H9 (cell line): ENCODE results near the gene MIER2. TPM values are rescaled to one million over a fixed set of nuclear protein-coding genes. Genes with fewer than 3 reads are reported as not detected.
A peak's percentile ranks its signal among the peaks of the same experiment; 100 is the strongest.

ENCODE experiments used
- DNase-seq: peaks from one replicate; pipeline ENCODE4 v3.0.0-alpha.2; 2017
- H2AFZ ChIP-seq: one replicate; pipeline ENCODE4 v1.6.1; 2013; ENCODE audit warnings: mild to moderate bottlenecking, low read length, control low read depth, moderate library complexity
- H2AK5ac ChIP-seq: 2 replicates; pipeline ENCODE4 v1.6.1; 2013; ENCODE audit warnings: low read length, control low read depth, mixed read lengths; ENCODE audit not compliant: insufficient read length
- H2BK120ac ChIP-seq: one replicate; pipeline ENCODE4 v1.6.1; 2013; ENCODE audit warnings: low read depth, mild to moderate bottlenecking, low read length, control low read depth, inconsistent platforms; ENCODE audit not compliant: poor library complexity, severe bottlenecking
- H2BK12ac ChIP-seq: 2 replicates; pipeline ENCODE4 v1.6.1; 2013; ENCODE audit warnings: low read length, control low read depth, mixed read lengths, low read depth; ENCODE audit not compliant: insufficient read length
- H2BK15ac ChIP-seq: 2 replicates; pipeline ENCODE4 v1.6.1; 2013; ENCODE audit warnings: low read depth, low read length, control low read depth
- H2BK20ac ChIP-seq: one replicate; pipeline ENCODE4 v1.6.1; 2013; ENCODE audit warnings: low read depth, mild to moderate bottlenecking, low read length, control low read depth, inconsistent platforms; ENCODE audit not compliant: poor library complexity, severe bottlenecking
- H2BK5ac ChIP-seq: 2 replicates; pipeline ENCODE4 v1.6.1; 2013; ENCODE audit warnings: low read length, control low read depth, mixed read lengths; ENCODE audit not compliant: insufficient read length
- H3K14ac ChIP-seq: 2 replicates; pipeline ENCODE4 v1.6.1; 2013; ENCODE audit warnings: low read length, control low read depth; ENCODE audit not compliant: insufficient read depth
- H3K18ac ChIP-seq: 2 replicates; pipeline ENCODE4 v1.6.1; 2013; ENCODE audit warnings: low read depth, mild to moderate bottlenecking, mixed read lengths, low read length, control low read depth; ENCODE audit not compliant: insufficient read length
- H3K23ac ChIP-seq: 2 replicates; pipeline ENCODE4 v1.6.1; 2013; ENCODE audit warnings: low read length, control low read depth, mixed read lengths, low read depth; ENCODE audit not compliant: insufficient read length
- H3K23me2 ChIP-seq: 2 replicates; pipeline ENCODE4 v1.6.1; 2013; ENCODE audit warnings: low read depth, mild to moderate bottlenecking, mixed read lengths, low read length, control low read depth; ENCODE audit not compliant: insufficient read length, poor library complexity, severe bottlenecking
- H3K27ac ChIP-seq: 2 replicates; pipeline ENCODE4 v1.5.1; 2013; ENCODE audit warnings: low read length, control low read depth, mixed read lengths, low read depth; ENCODE audit not compliant: insufficient read length
- H3K27me3 ChIP-seq: 2 replicates; pipeline ENCODE4 v1.6.1; 2013; ENCODE audit warnings: low read length, control low read depth, inconsistent platforms; ENCODE audit not compliant: insufficient read depth
- H3K4ac ChIP-seq: 2 replicates; pipeline ENCODE4 v1.6.1; 2013; ENCODE audit warnings: low read depth, mild to moderate bottlenecking, control low read depth, inconsistent platforms, low read length, moderate library complexity
- H3K4me1 ChIP-seq: 2 replicates; pipeline ENCODE4 v1.6.1; 2013; ENCODE audit warnings: low read length, control low read depth, inconsistent platforms; ENCODE audit not compliant: insufficient read depth
- H3K4me2 ChIP-seq: 2 replicates; pipeline ENCODE4 v1.6.1; 2013; ENCODE audit warnings: low read length, control low read depth, mixed read lengths; ENCODE audit not compliant: insufficient read length, insufficient read depth
- H3K56ac ChIP-seq: 2 replicates; pipeline ENCODE4 v1.6.1; 2013; ENCODE audit warnings: low read depth, mild to moderate bottlenecking, mixed read lengths, low read length, control low read depth; ENCODE audit not compliant: insufficient read length
- H3K79me1 ChIP-seq: 2 replicates; pipeline ENCODE4 v1.6.1; 2013; ENCODE audit warnings: low read depth, mild to moderate bottlenecking, moderate library complexity, low read length, control low read depth, inconsistent platforms; ENCODE audit not compliant: insufficient read depth, poor library complexity, severe bottlenecking
- H3K79me2 ChIP-seq: 2 replicates; pipeline ENCODE4 v1.6.1; 2013; ENCODE audit warnings: low read length, control low read depth, inconsistent platforms; ENCODE audit not compliant: insufficient read depth
- H3K9ac ChIP-seq: 2 replicates; pipeline ENCODE4 v1.6.1; 2013; ENCODE audit warnings: low read length, control low read depth, mixed read lengths; ENCODE audit not compliant: insufficient read length; ENCODE audit errors: extremely low read depth
- H3K9me3 ChIP-seq: one replicate; pipeline ENCODE4 v1.6.1; 2013; ENCODE audit warnings: low read depth, low read length, inconsistent platforms; ENCODE audit not compliant: control insufficient read depth
- H3T11ph ChIP-seq: one replicate; pipeline ENCODE4 v1.6.1; 2013; ENCODE audit warnings: mild to moderate bottlenecking, low read length, control low read depth, inconsistent platforms
- H4K20me1 ChIP-seq: one replicate; pipeline ENCODE4 v1.6.1; 2013; ENCODE audit not compliant: control insufficient read depth, insufficient read length, insufficient read depth
- H4K5ac ChIP-seq: 2 replicates; pipeline ENCODE4 v1.6.1; 2013; ENCODE audit warnings: low read depth, mild to moderate bottlenecking, mixed read lengths, low read length, control low read depth; ENCODE audit not compliant: insufficient read length
- H4K8ac ChIP-seq: replicated peaks from 2 replicates; pipeline ENCODE4 v1.6.1; 2013; ENCODE audit warnings: low read length, control low read depth, mixed read lengths, low read depth; ENCODE audit not compliant: insufficient read length
- H4K91ac ChIP-seq: 2 replicates; pipeline ENCODE4 v1.6.1; 2013; ENCODE audit warnings: low read depth, mild to moderate bottlenecking, moderate library complexity, mixed read lengths, low read length, control low read depth; ENCODE audit not compliant: insufficient read length
- H3K27ac Mint-ChIP-seq, 3 experiments: 2 replicates in 2 of 3; 3 replicates in 1 of 3; pipeline ENCODE4 v1.8.0; 2020 to 2021; ENCODE audit warnings: mixed read lengths in 3 of 3, mild to moderate bottlenecking in 1 of 3, moderate library complexity in 1 of 3
- H3K27me3 Mint-ChIP-seq: 2 replicates; pipeline ENCODE4 v1.8.0; 2021; ENCODE audit warnings: low read depth, mild to moderate bottlenecking, moderate library complexity, mixed read lengths
- H3K36me3 Mint-ChIP-seq, 3 experiments: 2 replicates in 2 of 3; 3 replicates in 1 of 3; pipeline ENCODE4 v1.8.0; 2020 to 2021; ENCODE audit warnings: low read depth in 3 of 3, mixed read lengths in 3 of 3; ENCODE audit not compliant: insufficient read depth in 1 of 3
- H3K4me1 Mint-ChIP-seq, 2 experiments: 2 replicates each; pipeline ENCODE4 v1.8.0; 2020; ENCODE audit warnings: mixed read lengths in 2 of 2
- H3K4me3 Mint-ChIP-seq, 2 experiments: 2 replicates in 1 of 2; 3 replicates in 1 of 2; pipeline ENCODE4 v1.8.0; 2020 to 2021; ENCODE audit warnings: mild to moderate bottlenecking in 2 of 2, mixed read lengths in 2 of 2, moderate library complexity in 1 of 2
- H3K9me3 Mint-ChIP-seq, 2 experiments: 2 replicates in 1 of 2; 3 replicates in 1 of 2; pipeline ENCODE4 v1.8.0; 2020; ENCODE audit warnings: mild to moderate bottlenecking in 2 of 2, mixed read lengths in 2 of 2, moderate library complexity in 1 of 2
- CTCF ChIP-seq: fragments of 200-600 bp; sonication (generic); conservative IDR thresholded peaks from 3 replicates; pipeline ENCODE4 v1.8.0; 2021; ENCODE audit warnings: antibody characterized with exemption, mild to moderate bottlenecking
- WGBS: extraction: QIAGEN DNeasy Blood & Tissue Kit; methylation state at CpG from one replicate; pipeline ENCODE4 v1.1.7; 2013; ENCODE audit warnings: missing lambda C conversion rate, low lambda C conversion rate, mixed read lengths; ENCODE audit not compliant: insufficient read length; ENCODE audit errors: extremely low coverage; 5-methylcytosine and 5-hydroxymethylcytosine counted together
- total RNA-seq: library from RNA; stranded (reverse); gene quantifications from 2 replicates; pipeline ENCODE4 v1.2.1, GENCODE V29; 2021

MIER2 gene
- total RNA-seq, 1 experiment from 2014 or later, result 60.5 TPM

- no peak overlapping the region for H3K56ac ChIP-seq
- peak overlapping the region in 1 of 3 experiments; percentile 47; a peak in 1 of 7 replicates for H3K27ac Mint-ChIP-seq
- TF ChIP-seq CTCF, result no peak
Measured at GRCh38 chr19:310781-311496, 33.7 kb downstream of the MIER2 start.

More at GRCh38 chr19:310781-311496, 33.7 kb downstream of the MIER2 start:
- Mint-ChIP-seq H3K4me1 (no peaks in the 10 kb centered on the region), H3K27me3 (no peaks in the 10 kb centered on the region), H3K9me3 (no peaks in the 10 kb centered on the region), H3K36me3 (peaks cover 28 to 66% (median 58%) of the 10 kb centered on the region in 3 experiments), H3K4me3 (no peak overlapping the region)
- Histone ChIP-seq H2BK120ac (no peak overlapping the region), H4K8ac (no peak overlapping the region), H3K27me3 (no peaks in the 10 kb centered on the region), H3K4ac (no peak overlapping the region), H3K23ac (no peak overlapping the region), H2BK20ac (no peak overlapping the region), H4K20me1 (no peaks in the 10 kb centered on the region), H2BK15ac (no peak overlapping the region), H3K4me1 (no peaks in the 10 kb centered on the region), H3K79me1 (no peaks in the 10 kb centered on the region), H3K9ac (no peak overlapping the region), H3K79me2 (no peaks in the 10 kb centered on the region; the same call in 1 of the 2 replicates), H3K18ac (no peak overlapping the region), H3K9me3 (no peaks in the 10 kb centered on the region), H2BK5ac (no peak overlapping the region), H3K27ac (no peak overlapping the region), H2AFZ (no peak overlapping the region), H3K14ac (no peak overlapping the region), H3K4me2 (no peak overlapping the region), H2BK12ac (no peak overlapping the region), H4K91ac (no peak overlapping the region), H3K23me2 (no peaks in the 10 kb centered on the region), H2AK5ac (no peak overlapping the region), H3T11ph (no peak overlapping the region), H4K5ac (no peak overlapping the region)
- WGBS, result no CpG with 5 or more reads among the region's 24 CpGs
- DNase-seq, result no peak
